Effector memory CD4-positive, alpha-beta T cell (primary cell): ENCODE data around the gene FANCB.

Experiments used
- DNase-seq, 3 donors: peaks; one replicate each; pipeline ENCODE4 v3.0.0-alpha.2; 2020
- H3K27ac ChIP-seq: 2 replicates; pipeline ENCODE4 v1.7.0; 2013; ENCODE audit warnings: mild to moderate bottlenecking, low read length, moderate library complexity; ENCODE audit not compliant: insufficient read depth, poor library complexity, severe bottlenecking
- H3K27me3 ChIP-seq: replicated peaks from 2 replicates; pipeline ENCODE4 v1.7.0; 2013; ENCODE audit warnings: mild to moderate bottlenecking, low read length; ENCODE audit not compliant: insufficient read depth, control insufficient read depth, poor library complexity, severe bottlenecking
- H3K36me3 ChIP-seq: 2 replicates; pipeline ENCODE4 v1.7.0; 2013; ENCODE audit warnings: mild to moderate bottlenecking, low read length, moderate library complexity; ENCODE audit not compliant: control insufficient read depth, insufficient read depth
- H3K4me1 ChIP-seq: 2 replicates; pipeline ENCODE4 v1.7.0; 2013; ENCODE audit warnings: low read length, mild to moderate bottlenecking; ENCODE audit not compliant: control insufficient read depth, insufficient read depth, poor library complexity, severe bottlenecking
- H3K4me3 ChIP-seq: 2 replicates; pipeline ENCODE4 v1.7.0; 2013; ENCODE audit warnings: low read length, low read depth, mild to moderate bottlenecking; ENCODE audit not compliant: insufficient read depth, poor library complexity, severe bottlenecking
- H3K9me3 ChIP-seq: 2 replicates; pipeline ENCODE4 v1.7.0; 2013; ENCODE audit warnings: mild to moderate bottlenecking, low read length, moderate library complexity; ENCODE audit not compliant: control insufficient read depth

FANCB gene

DNA sequence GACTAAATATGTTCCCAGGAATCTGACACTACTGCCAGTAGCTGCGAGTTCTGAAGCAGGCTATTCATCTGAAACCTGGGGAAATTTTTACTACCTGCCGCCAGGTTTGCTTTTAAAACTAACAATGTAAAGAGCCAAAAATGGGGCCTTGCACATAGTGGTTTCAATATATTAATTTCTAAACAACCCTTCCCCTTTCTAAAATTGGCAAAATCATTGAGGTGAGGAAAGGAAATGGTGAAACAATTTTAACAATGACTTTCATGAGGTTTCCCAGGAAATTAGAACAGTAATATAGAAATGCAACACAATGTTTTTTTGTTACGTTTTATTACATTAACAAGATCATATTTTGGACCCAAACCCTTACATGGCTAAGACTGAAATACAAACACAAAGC is 21.3 kb downstream of the FANCB start:
- H3K27me3 ChIP-seq: no peaks in the 10 kb centered on the region
- DNase-seq: no peak
- no peak overlapping the region for H3K27ac ChIP-seq
- H3K9me3 ChIP-seq: no peaks in the 10 kb centered on the region
- H3K4me3 ChIP-seq: no peak overlapping the region
- no peaks in the 10 kb centered on the region for H3K36me3 ChIP-seq
- no peaks in the 10 kb centered on the region for H3K4me1 ChIP-seq

GRCh38 chrX:14843666-14844065 is 29.2 kb downstream of the FANCB start:
- no peaks in the 10 kb centered on the region for H3K27me3 ChIP-seq
- no peak overlapping the region for H3K4me3 ChIP-seq
- no peaks in the 10 kb centered on the region for H3K9me3 ChIP-seq
- no peaks in the 10 kb centered on the region for H3K36me3 ChIP-seq
- no peaks in the 10 kb centered on the region for H3K4me1 ChIP-seq
- DNase-seq: no peak
- H3K27ac ChIP-seq: no peak overlapping the region

DNA sequence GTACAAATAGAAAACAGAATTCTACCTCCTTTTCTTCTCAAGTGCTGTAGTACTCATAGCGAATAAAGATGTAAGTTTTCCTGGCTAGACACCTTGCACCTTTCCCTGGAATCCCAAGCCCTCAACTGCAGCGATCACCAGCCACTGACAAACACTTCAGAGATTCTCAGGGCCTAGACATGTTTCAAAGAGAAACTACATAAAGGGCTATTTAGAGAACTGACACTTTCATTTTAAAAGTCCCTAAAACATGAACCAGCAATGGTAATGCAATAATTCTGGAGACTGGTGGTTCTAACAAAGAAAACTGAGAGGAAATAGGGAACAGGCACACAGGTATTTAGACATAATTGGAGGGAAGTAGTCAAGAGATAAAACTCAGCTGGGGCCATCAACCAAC is 35.7 kb downstream of the FANCB start:
- no peaks in the 10 kb centered on the region for H3K27me3 ChIP-seq
- H3K27ac ChIP-seq: no peak overlapping the region
- H3K4me1 ChIP-seq: no peaks in the 10 kb centered on the region
- no peak for DNase-seq
- H3K9me3 ChIP-seq: no peaks in the 10 kb centered on the region
- no peaks in the 10 kb centered on the region for H3K36me3 ChIP-seq
- no peak overlapping the region for H3K4me3 ChIP-seq

DNA sequence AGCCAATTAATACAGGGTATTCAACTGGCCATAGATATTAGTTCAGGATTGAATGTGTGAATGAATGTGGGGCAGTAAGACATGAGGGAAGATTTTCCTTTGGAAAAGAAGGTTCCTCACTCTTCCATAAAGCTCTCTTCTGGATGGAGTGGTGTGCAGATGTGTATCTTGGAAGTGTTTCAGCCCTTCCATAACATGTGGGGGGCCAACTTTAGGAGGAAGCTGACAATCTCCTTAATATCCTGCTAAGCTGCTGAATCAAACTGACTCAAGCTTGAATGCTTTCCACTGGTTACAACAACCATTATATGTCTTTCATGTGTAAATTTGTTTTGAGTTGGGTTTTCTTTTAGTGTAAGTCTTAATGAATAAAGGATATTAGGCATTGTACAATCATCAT is 40.3 kb downstream of the FANCB start:
- no peaks in the 10 kb centered on the region for H3K9me3 ChIP-seq
- DNase-seq: no peak
- no peaks in the 10 kb centered on the region for H3K27me3 ChIP-seq
- H3K27ac ChIP-seq: no peak overlapping the region
- H3K4me3 ChIP-seq: no peak overlapping the region
- no peaks in the 10 kb centered on the region for H3K36me3 ChIP-seq
- H3K4me1 ChIP-seq: no peaks in the 10 kb centered on the region

DNA sequence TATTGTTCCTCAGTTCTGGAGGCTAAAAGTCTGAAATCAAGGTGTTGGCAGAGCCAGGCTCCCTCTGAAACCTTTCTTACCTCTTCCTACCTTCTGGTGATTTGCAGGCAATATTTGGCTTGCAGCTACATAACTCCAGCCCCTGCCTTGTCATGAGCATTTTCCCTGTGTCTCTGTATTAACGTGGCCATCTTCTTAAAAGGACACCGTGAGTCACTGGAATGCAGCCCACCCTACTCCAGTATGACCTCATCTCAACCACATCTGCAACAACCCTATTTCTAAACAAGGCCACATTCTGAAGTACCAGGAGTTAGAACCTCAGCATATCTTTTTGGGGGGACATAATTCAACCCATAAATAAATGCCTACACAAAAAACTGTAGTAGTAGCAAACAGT is 40.7 kb downstream of the FANCB start:
- H3K36me3 ChIP-seq: no peaks in the 10 kb centered on the region
- no peak for DNase-seq
- no peak overlapping the region for H3K4me3 ChIP-seq
- no peaks in the 10 kb centered on the region for H3K4me1 ChIP-seq
- no peaks in the 10 kb centered on the region for H3K9me3 ChIP-seq
- no peak overlapping the region for H3K27ac ChIP-seq
- no peaks in the 10 kb centered on the region for H3K27me3 ChIP-seq

DNA sequence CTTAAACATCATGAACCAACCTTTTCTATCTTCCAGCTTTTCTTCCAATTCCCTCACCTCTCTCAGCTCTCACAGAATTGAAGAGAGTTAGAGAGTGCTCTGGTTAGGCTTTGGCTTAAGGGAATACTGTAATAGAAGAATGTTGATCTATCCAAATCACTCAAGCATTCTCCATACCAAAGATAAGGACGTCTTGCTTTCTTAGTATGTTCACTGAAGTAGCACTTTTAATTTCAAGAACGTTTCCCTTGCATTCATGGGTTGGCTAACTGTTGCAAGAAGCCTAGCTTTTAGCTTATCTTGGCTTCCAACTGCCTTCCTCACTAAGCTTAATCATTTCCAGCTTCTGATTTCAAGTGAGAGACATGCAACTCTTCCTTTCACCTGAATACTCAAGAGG is 43.2 kb downstream of the FANCB start:
- Histone ChIP-seq H3K4me3 (no peak overlapping the region), H3K27me3 (no peaks in the 10 kb centered on the region), H3K36me3 (no peaks in the 10 kb centered on the region), H3K9me3 (no peaks in the 10 kb centered on the region), H3K27ac (no peak overlapping the region), H3K4me1 (no peaks in the 10 kb centered on the region)
- DNase-seq: no peak

- DNase-seq: no peak
- H3K36me3 ChIP-seq: no peaks in the 10 kb centered on the region
- no peaks in the 10 kb centered on the region for H3K27me3 ChIP-seq
- H3K9me3 ChIP-seq: no peaks in the 10 kb centered on the region
- no peak overlapping the region for H3K4me3 ChIP-seq
- H3K27ac ChIP-seq: no peak overlapping the region
- no peaks in the 10 kb centered on the region for H3K4me1 ChIP-seq
Observed at GRCh38 chrX:14826319-14826718, 46.5 kb downstream of the FANCB start.

- Histone ChIP-seq H3K27me3 (no peaks in the 10 kb centered on the region), H3K9me3 (no peaks in the 10 kb centered on the region), H3K4me3 (no peak overlapping the region), H3K4me1 (no peaks in the 10 kb centered on the region), H3K36me3 (no peaks in the 10 kb centered on the region), H3K27ac (no peak overlapping the region)
- no peak for DNase-seq
Observed at GRCh38 chrX:14825851-14826250, 47.0 kb downstream of the FANCB start.

GRCh38 chrX:14819769-14820168 is 53.1 kb downstream of the FANCB start:
- no peaks in the 10 kb centered on the region for H3K4me1 ChIP-seq
- H3K27me3 ChIP-seq: no peaks in the 10 kb centered on the region
- no peaks in the 10 kb centered on the region for H3K36me3 ChIP-seq
- H3K27ac ChIP-seq: no peak overlapping the region
- H3K9me3 ChIP-seq: no peaks in the 10 kb centered on the region
- no peak for DNase-seq
- H3K4me3 ChIP-seq: no peak overlapping the region

GRCh38 chrX:14817571-14817970 is 55.3 kb downstream of the FANCB start:
- H3K27ac ChIP-seq: no peak overlapping the region
- H3K36me3 ChIP-seq: no peaks in the 10 kb centered on the region
- no peaks in the 10 kb centered on the region for H3K4me1 ChIP-seq
- DNase-seq: no peak
- no peaks in the 10 kb centered on the region for H3K9me3 ChIP-seq
- no peaks in the 10 kb centered on the region for H3K27me3 ChIP-seq
- no peak overlapping the region for H3K4me3 ChIP-seq
